SK-N-SH (cell line): ENCODE measurements around the gene B4GALNT4.

Experiments used
- SIN3A ChIP-seq: IDR thresholded peaks from 2 replicates; pipeline ENCODE4 v1.6.1; 2012; ENCODE audit warnings: low read depth, mild to moderate bottlenecking, low read length, moderate library complexity, borderline replicate concordance
- TF ChIP-seq, protein P1 (sequence below): fragments of 200-600 bp; sonication (generic); IDR thresholded peaks from 2 replicates; pipeline ENCODE4 v1.6.1; 2017; ENCODE audit warnings: antibody characterized with exemption, mild to moderate bottlenecking, moderate library complexity

DNA sequence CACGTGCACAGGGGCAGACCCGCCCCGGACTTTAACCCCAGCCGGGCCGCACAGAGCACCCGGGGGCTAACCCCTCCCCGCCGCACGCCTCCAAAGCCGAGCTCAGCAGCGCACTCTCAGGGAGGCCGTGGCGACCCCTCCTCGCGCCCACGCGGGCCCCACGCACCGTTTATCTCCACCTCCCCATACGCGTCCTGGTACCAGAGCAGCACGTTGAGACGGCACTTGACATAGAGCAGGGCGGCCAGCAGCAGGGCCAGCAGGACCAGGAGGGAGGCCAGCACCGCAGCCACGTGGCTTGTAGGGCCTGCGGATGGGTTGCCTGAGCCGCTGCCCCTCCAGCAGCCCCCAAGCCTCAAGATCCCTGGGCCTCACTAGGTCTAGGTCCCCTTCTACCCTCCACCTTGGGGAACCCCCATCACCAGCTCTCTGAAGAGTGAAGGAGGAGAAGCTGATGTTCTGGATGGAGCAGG is 38.4 kb downstream of the B4GALNT4 start:
- TF ChIP-seq, protein P1, sequence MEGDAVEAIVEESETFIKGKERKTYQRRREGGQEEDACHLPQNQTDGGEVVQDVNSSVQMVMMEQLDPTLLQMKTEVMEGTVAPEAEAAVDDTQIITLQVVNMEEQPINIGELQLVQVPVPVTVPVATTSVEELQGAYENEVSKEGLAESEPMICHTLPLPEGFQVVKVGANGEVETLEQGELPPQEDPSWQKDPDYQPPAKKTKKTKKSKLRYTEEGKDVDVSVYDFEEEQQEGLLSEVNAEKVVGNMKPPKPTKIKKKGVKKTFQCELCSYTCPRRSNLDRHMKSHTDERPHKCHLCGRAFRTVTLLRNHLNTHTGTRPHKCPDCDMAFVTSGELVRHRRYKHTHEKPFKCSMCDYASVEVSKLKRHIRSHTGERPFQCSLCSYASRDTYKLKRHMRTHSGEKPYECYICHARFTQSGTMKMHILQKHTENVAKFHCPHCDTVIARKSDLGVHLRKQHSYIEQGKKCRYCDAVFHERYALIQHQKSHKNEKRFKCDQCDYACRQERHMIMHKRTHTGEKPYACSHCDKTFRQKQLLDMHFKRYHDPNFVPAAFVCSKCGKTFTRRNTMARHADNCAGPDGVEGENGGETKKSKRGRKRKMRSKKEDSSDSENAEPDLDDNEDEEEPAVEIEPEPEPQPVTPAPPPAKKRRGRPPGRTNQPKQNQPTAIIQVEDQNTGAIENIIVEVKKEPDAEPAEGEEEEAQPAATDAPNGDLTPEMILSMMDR, result no peak
- TF ChIP-seq SIN3A, result no peak
